Measurements from ENCODE around the gene OR2L13. TPM values are rescaled to one million over a fixed set of nuclear protein-coding genes. Genes with fewer than 3 reads are reported as not detected.

Gene OR2L13
- total RNA-seq, 1 experiment from 2014 or later = not detected

Small RNAs within 50 kb of the gene (small RNA-seq; reads per million reads assigned to genes)
- 0 reads per million in 2 experiments for gene RF00019

Other genes starting within 250 kb of the OR2L13 start
- 0.13 and 0.16 TPM in 2 replicates for gene TRIM58, start 238.0 kb upstream of the OR2L13 start, total RNA-seq (2014; rRNA removed; shearing (Covaris generic))
- gene OR2W3, start 199.6 kb upstream of the OR2L13 start, total RNA-seq (2014; rRNA removed; shearing (Covaris generic)) = not detected in 2 replicates
- gene OR2T8, start 174.9 kb upstream of the OR2L13 start, total RNA-seq (2014; rRNA removed; shearing (Covaris generic)) = not detected in 2 replicates
- gene OR2AJ1, start 170.3 kb upstream of the OR2L13 start, total RNA-seq (2014; rRNA removed; shearing (Covaris generic)) = not detected in 2 replicates
- gene OR2L8, start 146.3 kb upstream of the OR2L13 start, total RNA-seq (2014; rRNA removed; shearing (Covaris generic)) = not detected in 2 replicates
- not detected in 2 replicates for gene OR2AK2, start 130.0 kb upstream of the OR2L13 start, total RNA-seq (2014; rRNA removed; shearing (Covaris generic))
- gene OR2L5, start 81.5 kb upstream of the OR2L13 start, total RNA-seq (2014; rRNA removed; shearing (Covaris generic)) = not detected in 2 replicates
- not detected in 2 replicates for gene OR2L2, start 65.1 kb upstream of the OR2L13 start, total RNA-seq (2014; rRNA removed; shearing (Covaris generic))
- not detected in 2 replicates for gene OR2L3, start 48.3 kb upstream of the OR2L13 start, total RNA-seq (2014; rRNA removed; shearing (Covaris generic))
- gene OR2M5, start 50.0 kb downstream of the OR2L13 start, total RNA-seq (2014; rRNA removed; shearing (Covaris generic)) = not detected in 2 replicates
- gene OR2M2, start 79.6 kb downstream of the OR2L13 start, total RNA-seq (2014; rRNA removed; shearing (Covaris generic)) = not detected in 2 replicates
- gene OR2M3, start 102.1 kb downstream of the OR2L13 start, total RNA-seq (2014; rRNA removed; shearing (Covaris generic)) = not detected in 2 replicates
- gene OR2M4, start 136.2 kb downstream of the OR2L13 start, total RNA-seq (2014; rRNA removed; shearing (Covaris generic)) = not detected in 2 replicates
- gene OR2T33, start 182.8 kb downstream of the OR2L13 start, total RNA-seq (2014; rRNA removed; shearing (Covaris generic)) = not detected in 2 replicates
- gene OR2T12, start 208.2 kb downstream of the OR2L13 start, total RNA-seq (2014; rRNA removed; shearing (Covaris generic)) = not detected in 2 replicates
- gene OR2M7, start 229.4 kb downstream of the OR2L13 start, total RNA-seq (2014; rRNA removed; shearing (Covaris generic)) = not detected in 2 replicates

Data from SK-MEL-5 (cell line).